Measurements from ENCODE around the gene ZFYVE16.
A peak's percentile ranks its signal among the peaks of the same experiment; 100 is the strongest.
"Not testable (repeated sequence)": the region's sequence is repeated elsewhere in the genome, so short reads cannot be mapped to it uniquely, and the experiment has no call there.

ZFYVE16 gene
- 13.1 to 27.6 reads per million in 2 donors for total RNA-seq

DNA sequence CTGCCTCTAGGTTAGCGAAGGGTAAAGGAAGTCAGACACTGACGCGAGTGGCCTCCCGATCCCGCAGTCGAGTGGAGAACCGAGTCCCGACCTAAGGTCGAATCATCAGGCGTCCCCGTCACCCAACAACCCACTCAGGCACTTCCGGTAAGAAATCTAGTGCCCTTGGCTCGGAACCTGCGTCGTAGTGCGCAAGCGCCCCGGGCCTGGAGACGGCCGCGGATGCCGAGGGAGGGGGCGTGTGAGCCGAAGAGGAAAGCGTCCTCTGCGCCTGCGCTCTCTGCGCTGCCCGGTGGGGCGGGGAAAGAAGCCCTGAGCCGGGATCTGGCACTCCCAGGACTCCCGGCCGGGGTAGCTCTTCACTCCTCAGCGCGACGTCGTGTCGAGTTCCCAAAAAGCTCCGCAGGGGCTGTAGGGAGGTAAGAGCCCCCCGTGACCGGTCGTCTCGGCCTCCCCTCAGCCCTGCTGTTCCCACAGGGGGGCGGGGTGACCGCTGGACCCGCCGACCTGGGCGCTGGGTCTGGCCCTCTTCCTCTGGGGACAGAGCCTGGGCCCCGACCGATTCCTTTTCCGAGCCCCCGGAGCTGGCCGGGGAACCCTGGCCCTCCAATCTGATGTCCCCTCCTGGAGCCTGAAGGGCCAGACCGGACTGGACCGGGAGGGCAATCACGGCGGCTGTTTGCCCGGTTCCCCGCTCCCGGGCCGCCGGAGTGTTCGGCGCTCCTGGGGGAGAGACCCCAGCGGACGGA lies at the start of gene ZFYVE16:
TSS of gene ZFYVE16 (plus strand) at position 330 of the 749 bp plus-strand sequence. CDS start 26,084 bp downstream, outside the sequence.
- DNase-seq, result peak; percentile 91 to 97 (median 95)

DNA sequence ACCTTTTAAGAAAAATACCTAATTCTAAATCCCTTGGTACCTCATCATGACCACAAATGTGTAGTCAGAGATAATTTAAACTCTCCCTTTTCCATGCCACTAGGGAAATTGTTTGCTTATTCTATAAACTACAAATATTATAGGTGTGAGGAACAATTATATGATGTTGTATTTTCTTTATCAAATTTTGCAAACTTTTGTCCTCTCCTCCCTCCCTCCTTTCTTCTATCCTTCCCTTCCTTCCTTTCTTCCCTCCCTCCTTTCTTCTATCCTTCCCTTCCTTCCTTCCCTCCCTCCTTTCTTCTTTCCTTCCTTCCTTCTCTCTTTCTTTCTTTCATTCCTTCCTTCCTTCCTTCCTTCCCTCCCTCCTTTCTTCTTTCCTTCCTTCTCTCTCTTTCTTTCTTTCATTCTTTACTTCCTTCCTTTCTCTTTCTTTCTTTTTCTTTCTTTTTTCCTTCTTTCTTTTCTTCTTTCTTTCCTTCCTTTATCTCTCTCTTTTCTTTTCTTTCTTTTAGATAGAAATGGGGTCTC lies 46.9 kb upstream of the ZFYVE16 start:
- no peak for DNase-seq

DNA sequence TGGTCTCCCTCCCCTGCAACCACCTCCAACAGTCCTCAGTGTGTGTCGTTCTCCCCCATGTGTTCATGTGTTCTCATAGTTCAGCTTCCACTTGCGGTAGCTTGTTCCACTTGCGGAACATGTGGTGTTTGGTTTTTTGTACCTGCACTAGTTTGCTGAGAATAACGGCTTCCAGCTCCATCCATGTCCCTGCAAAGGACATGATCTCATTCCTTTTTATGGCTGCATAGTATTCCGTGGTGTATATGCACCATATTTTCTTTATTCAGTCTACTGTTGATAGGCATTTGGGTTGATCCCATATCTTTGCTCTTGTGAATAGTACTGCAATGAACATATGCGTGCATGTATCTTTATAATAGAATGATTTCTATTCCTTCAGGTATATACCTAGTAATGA lies 43.0 kb upstream of the ZFYVE16 start:
- DNase-seq, result no peak

DNA sequence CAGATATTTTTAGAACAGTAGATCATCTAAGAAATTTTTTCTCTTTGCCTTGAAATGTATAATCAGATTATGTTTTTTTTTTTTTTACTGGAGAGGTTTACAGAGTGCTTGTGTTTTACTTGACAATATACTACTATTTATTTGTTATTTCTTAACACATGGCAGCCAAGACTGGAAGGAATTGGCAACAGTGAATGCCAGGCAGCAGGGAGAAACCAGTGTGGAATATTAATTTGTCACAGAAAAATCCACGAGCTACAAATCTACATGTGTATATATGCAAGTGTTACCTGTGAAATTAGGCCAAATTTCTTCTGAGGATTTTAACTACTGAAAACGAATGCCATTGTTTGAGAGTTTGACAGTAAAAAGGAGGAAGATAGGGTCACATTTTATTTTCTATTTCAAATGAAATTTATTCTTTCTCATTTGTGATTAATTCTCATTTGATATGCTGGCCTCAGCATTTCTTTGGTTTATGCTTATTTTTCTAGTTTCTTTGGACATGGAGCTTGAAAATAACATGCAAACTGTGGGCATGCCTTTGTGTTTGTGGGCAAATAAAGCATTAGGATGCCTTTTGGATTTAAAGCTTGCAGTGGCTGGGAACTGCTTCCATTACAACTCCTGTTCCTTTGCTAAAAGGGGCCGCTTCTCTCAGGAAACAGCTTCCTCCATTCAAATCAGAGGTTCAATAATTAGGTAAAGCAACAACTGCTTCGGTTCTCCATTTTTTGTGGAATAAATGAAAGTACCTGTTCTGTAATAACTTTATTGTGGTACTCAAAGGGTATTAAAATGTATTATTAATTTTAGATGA lies 39.0 kb upstream of the ZFYVE16 start:
- no peak for DNase-seq

DNA sequence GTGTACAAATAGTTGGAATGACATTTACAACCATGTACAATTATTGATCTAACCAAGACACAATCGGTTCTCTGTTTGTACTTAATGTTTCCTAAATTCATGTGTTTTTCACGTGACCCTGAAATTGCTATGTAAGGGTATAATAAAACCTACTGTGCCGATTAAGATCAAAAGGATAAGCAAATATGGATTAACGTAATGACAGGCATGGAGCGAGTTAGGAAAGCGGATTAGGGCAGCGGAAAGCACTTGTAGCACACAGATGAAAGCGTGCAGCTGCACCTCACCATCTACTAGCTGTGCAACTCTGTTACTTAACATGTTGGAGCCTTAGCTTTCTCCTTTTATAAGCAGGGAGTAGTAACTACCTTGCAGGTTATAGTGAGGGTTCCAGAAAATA lies 38.3 kb upstream of the ZFYVE16 start:
- no peak for DNase-seq

DNA sequence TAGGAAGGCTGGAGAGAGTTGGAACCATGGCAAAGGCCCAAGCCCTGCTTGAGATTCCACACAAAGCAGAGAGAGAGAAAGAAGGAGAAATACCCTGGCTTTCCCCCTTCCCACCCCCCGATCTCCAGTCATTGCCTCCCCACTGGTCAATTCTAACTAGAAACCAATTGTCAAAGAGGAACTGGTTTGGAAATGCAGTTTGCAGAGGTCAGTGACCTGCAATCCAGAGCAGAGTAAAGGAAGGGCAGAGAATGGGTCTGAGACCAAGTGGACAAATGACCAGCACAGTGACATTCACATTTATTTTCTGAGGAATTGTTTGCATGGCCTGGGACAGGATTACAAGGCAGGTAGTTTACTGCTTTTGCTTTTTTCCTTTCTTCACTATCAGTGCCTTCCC lies 37.5 kb upstream of the ZFYVE16 start:
- DNase-seq, result no peak

DNA sequence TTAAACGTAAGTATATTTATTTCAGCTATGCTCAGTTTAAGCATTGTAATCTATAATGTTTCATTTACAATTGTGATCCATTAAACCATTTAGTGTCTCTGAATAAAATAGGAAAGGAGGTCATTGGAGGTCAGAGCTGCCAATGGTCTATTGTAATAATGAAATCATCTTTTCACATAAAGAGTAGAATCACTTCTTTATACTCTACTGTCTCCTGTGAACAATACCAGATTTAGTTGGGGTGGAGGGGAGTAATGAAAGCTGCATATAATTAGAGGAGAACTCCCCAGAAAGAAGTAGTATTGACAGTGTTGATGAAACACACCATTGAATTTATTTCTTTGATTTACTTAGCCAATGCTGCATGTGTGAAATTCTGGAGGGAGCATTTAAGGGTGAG lies 35.1 kb upstream of the ZFYVE16 start:
- no peak for DNase-seq

DNA sequence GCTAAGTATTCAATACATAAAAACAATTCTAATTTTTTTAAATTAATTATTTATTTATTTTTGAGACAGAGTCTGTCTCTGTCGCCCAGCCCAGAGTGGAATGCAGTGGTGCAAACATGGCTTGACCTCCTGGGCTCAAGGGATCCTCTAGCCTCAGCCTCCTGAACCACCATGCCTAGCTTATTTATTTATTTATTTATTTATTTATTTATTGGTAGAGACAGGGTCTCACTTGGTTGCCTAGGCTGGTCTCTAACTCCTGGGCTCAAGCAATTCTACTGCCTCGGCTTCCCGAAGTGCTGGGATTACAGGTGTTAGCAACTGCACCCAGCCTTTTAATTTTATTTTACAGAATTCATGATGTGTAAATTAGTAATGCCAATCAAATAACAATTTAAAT lies 33.7 kb upstream of the ZFYVE16 start:
- DNase-seq, result no peak

DNA sequence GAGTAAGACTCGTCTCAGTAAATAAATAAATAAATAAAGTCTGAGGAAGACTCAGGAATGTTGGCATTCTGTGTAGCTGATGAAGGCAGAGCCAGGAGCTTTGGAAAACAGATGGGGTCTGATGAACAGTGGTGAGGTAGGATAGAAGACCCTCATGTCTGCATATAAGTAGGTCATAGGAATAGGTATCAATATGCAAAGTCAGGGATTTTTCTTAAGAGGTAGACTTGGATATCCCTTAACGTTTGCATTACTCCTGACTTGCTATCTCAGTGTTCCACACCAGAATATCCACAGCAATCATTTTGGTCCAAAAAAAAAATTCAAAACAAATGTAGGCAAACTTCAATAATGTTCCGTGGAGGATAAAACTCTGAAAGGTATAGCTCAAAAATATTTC lies 31.3 kb upstream of the ZFYVE16 start:
- no peak for DNase-seq

DNA sequence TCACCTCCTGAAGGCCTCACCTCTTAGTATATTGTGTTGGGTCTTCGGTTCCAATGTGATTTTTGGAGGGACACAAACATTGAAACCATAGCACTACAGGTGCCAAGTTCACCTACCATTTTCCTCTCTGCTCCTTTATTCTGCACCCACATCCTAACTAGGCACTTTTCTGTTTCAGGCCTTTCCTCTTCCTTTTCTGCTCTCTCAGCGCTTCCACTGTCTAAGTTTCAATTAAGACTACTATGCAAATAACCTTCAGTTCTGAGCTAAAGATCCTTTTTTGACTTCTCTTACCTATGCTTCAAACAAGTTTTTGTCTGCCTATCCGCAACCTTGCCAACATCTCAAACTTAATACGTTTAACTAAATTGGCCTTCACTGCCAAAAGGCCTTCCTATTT lies 25.4 kb upstream of the ZFYVE16 start:
- no peak for DNase-seq

DNA sequence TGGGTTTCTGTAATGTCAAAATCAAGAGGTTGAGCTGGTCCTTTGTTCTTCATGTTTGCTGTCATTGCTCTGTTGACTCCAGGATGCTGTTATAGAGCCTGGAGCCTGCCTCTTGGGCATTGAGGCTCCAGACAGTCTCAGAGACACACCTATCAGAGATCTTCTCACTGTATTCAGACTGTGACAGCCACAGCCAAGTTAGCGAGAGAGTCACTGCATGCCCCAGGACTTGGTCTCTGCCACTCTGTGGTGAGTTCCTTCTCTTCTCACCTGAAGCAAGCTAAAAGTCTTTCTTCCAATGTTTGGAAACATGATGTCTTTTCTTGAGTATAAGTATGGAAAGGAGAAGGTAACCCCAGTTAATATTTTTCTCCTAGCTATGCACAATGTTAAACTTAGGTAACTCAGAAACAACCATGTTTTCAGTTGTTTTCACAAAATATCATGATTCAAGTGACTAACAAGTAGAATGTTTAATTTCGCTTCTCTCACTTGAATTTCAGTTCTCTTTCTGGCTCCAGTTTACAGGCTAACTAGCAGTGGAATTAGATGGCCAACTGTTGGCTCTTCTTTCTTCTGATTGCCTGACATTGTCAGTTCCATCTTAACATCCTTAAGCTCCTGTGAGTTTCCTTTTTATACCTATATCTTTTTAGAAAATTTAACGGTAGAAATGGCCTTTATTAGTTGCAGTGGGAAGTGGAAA lies 20.6 kb upstream of the ZFYVE16 start:
- DNase-seq, result no peak

DNA sequence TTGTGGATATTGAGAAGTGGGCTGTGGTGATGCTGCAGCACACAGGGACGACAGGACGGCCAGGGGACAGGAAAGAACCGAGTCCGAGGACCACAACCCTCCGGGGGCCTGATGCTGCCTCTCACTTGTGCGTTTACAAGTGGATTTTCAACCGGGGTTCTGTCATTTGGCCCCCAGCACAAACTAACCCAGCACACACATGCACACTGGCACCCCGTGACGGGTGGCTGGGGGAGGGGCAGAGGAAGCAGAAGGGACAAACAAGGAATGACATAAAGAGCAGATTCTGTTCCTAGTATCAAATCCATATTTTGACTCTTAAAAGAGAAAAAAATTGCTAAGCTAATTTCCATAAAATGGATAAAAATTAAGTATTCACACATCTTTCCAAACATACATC lies 18.3 kb upstream of the ZFYVE16 start:
- DNase-seq, result no peak

DNA sequence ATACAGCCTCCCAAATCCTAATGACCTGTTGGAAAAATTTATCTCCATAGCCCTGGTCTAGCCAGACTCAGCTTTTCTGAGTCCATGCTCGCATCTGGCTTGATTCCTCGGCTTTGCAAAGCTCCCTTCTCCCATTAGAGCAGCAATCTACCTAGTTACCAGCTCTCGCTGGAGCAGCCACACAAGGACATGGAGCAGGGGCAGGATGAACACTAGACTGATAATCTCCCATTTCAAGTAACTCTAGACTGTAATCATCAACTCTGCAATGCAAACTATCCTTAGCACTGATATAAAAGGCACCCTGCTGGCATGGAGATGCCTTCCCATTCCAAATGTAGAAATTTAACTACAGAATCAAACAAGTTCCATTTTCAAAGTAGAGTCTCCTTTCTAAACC lies 17.5 kb upstream of the ZFYVE16 start:
- DNase-seq, result not testable (repeated sequence)

DNA sequence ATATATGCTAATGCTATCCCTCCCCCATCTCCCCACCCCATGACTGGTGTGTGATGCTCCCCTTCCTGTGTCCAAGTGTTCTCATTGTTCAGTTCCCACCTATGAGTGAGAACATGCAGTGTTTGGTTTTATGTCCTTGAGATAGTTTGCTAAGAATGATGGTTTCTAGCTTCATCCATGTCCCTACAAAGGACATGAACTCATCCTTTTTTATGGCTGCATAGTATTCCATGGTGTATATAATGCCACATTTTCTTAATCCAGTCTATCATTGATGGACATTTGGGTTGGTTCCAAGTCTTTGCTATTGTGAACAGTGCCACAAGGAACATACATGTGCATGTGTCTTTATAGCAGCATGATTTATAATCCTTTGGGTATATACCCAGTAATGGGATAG lies 16.6 kb upstream of the ZFYVE16 start:
- DNase-seq, result not testable (repeated sequence)

DNA sequence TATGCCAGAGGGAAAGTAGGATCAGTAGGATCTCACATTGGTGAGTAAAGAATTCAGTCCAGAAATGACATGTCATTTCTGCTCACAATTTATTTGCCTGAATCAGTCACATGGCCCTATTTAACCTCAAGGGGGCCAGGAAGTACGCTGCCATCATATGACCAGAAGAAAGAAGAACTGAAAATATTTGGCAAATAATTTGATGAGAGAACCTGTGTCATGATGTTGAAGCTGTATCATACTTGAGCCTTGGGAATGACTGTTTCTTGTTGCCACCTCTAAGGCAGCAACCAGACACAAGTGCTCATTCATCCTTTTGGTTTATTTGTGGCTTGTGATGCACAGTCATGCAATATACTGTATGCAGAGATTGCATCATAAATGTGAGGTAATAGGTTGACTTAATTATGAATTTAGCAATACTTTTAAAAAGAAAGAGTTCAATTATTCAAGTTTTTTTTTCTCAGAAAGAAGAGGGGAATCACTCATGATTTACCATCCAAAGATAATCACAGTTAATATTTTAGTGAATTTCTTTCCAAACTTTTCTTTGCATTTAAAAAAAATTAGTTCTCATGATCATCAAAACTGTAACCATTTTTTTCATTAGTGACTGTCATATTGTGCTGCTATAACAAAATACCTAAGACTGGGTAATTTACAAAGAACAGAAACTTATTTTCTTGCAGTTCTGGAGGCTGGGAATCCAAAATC lies 8.2 kb upstream of the ZFYVE16 start:
- DNase-seq, result peak in 1 of 5 experiments; percentile 25

DNA sequence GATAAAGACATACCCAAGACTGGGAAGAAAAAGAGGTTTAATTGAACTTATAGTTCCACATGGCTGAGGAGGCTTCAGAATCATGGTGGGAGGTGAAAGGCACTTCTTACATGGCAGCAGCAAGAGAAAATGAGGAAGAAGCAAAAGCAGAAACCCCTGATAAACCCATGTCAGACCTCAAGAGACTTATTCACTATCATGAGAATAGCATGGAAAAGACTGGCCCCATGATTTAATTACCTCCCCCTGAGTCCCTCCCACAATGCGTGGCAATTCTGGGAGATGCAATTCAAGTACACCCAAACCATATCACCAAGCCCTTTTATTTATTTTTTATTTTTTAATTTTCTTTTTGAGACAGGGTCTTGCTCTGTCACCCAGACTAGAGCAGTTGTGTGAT lies 7.5 kb upstream of the ZFYVE16 start:
- not testable (repeated sequence) for DNase-seq

DNA sequence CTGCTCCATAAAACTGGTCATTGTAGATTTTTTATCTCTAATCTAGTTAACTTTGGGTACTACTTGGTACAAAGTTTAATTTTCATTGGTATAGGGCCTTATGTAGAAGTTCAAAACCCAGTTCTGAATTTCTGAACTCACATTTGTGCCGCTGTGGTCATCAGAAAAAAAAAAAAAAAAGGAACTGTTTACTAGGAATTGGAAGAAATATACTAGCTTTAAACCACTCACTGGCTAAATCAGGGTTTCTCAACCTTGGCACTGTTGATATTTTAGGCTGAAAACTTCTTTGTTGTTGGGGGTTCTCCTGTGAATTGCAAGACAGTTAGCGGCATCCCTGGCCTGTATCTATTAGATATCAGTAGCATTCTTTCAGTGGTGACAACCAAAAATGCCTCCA lies 4.1 kb upstream of the ZFYVE16 start:
- no peak for DNase-seq

DNA sequence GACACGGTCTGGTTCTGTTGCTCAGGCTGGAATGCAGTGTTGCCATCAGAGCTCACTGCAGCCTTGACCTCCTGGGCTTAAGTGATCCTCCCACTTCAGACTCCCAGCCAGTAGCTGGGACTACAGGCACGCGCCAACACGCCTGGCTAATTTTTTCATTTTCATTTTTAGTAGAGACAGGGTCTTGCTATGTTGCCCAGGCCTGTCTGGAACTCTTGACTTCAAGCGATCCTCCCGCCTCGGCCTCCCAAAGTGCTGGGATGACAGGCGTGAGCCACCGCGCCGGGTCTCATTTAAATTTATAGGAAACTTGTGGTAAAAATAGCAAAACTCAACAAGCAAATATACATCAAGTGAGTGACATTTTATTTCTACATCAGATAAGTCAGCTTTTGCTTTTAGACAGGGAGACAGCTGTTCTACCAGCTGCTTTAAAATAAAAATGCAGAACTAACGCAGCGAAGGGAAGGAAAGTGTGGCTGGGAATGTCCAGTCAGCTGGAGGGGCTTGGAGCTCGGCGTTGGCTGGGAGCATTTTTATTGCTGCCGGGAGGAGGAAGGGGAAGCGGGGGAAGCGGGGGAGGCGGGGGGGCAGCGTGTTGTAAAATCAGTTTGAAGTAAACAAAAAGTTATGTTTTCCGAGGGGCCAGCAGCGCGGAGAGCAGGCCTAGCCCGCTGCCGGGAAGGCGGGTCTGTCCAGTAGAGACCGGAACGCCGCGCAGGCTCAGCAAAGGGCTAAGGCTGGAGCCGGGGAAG lies 707 bp upstream of the ZFYVE16 start:
- peak in 1 of 5 experiments; percentile 17 for DNase-seq

DNA sequence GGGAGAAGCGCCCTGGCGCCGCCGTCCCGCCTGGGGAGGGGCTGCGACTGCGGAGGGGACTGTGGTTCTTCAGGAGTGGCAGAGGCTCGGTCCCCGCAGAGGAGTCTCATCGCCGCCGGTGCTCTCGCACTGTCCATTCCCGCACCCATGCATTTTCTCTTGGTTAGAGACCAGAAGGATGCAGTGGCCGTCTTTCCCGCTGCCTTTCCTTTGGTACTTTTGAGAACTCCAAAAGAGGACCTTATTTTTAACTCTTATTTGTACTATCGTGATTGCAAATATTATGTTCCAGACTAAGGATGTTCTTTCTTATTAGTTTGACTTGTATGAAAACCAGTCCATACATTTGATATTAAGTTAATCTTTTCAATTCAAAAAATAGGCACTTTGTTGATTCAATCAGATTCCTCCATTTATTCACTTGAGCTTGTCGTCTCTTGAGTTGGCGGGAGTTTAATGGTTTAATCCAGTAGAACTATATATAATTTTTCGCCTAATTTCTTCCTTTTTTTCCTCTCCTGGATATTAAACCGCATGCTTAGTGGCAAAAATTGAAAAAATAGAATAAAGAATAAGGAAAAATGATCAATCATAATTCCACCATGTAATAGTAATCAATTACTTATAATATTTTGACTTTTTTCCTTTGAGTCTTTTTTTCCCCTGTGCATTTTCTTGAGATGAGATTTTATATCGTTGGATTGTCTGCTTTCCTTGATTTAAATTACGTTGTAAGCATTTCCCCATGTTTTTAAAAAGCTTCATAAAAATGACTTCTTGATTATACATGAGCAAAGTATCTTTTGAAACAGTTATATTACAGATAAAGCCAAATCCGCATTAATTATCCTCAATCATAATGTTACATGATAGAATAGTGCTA lies 861 bp downstream of the ZFYVE16 start:
- peak in 4 of 5 experiments; percentile 14 to 49 (median 30) for DNase-seq

DNA sequence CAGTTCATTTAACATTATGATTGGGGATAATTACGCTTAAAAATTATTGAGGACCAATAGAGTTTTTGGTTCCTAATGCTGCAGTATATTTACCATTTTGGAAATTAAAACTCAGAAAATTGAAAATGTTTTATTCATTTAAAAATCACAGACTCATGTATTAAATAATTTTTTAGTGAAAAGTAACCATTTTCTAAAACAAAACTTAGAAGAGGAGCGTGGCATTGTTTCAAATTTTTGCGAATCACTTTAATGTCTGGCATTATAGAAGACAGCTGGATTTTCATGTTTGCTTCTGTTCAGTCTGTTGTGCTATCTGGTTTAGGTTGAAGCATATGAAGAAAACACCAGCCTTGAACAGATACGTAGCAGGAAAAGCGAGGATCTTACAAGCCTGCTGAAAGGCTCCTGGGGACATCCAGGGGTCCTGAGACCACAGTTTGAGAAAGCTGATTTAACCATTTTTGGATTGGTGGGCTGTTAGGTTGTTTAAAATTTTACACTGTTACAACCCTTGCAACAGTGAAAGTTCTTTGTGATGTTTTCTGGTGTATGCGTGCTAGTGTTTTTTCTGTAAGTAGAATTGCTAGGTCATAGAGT lies 1.6 kb downstream of the ZFYVE16 start:
- DNase-seq, result no peak
